H1 (cell line): ENCODE results near the gene BABAM2. TPM values are rescaled to one million over a fixed set of nuclear protein-coding genes. Genes with fewer than 3 reads are reported as not detected.

ENCODE experiments used
- CTCF ChIA-PET: fragments of 300-600 bp; sonication (Branson Sonifier 250); formaldehyde crosslinking; loops from one replicate; lab custom pipeline; 2021; ENCODE audit not compliant: partially characterized antibody; lab: Charles Lee
- POLR2A ChIA-PET: fragments of 300-600 bp; sonication (Branson Sonifier 250); formaldehyde crosslinking; loops from one replicate; lab custom pipeline; 2021; ENCODE audit warnings: inconsistent platforms; ENCODE audit not compliant: partially characterized antibody; lab: Charles Lee
- DNase-seq, 2 experiments: peaks; one replicate each; pipeline versions ENCODE4 v3.0.0 to v3.0.0-alpha.2; 2010 to 2022; ENCODE audit warnings: low spot score in 2 of 2, low read depth in 1 of 2, mixed read lengths in 1 of 2
- FAIRE-seq: peaks from 2 replicates; lab custom pipeline; 2011; peaks lifted over from hg19 to GRCh38; lab: Jason Lieb, UNC
- H2AFZ ChIP-seq: 2 replicates; pipeline ENCODE4 v1.8.1; 2012; ENCODE audit warnings: low read length, inconsistent platforms
- H2AK5ac ChIP-seq: 2 replicates; pipeline ENCODE4 v1.6.1; 2013; ENCODE audit warnings: low read depth, low read length
- H2BK120ac ChIP-seq: replicated peaks from 2 replicates; pipeline ENCODE3; 2013; ENCODE audit warnings: low read depth, low read length, inconsistent platforms
- H2BK12ac ChIP-seq: 2 replicates; pipeline ENCODE4 v1.6.1; 2013; ENCODE audit warnings: low read depth, low read length
- H2BK15ac ChIP-seq: 2 replicates; pipeline ENCODE4 v1.6.1; 2013; ENCODE audit warnings: low read length
- H2BK20ac ChIP-seq: 2 replicates; pipeline ENCODE4 v1.6.1; 2013; ENCODE audit warnings: low read length
- H2BK5ac ChIP-seq: 2 replicates; pipeline ENCODE4 v1.6.1; 2013; ENCODE audit warnings: low read depth, low read length
- H3K14ac ChIP-seq: 2 replicates; pipeline ENCODE4 v1.6.1; 2013; ENCODE audit warnings: inconsistent platforms; ENCODE audit not compliant: insufficient read length
- H3K18ac ChIP-seq: 2 replicates; pipeline ENCODE4 v1.6.1; 2013; ENCODE audit warnings: low read length; ENCODE audit errors: extremely low read depth
- H3K23ac ChIP-seq: 2 replicates; pipeline ENCODE4 v1.6.1; 2013; ENCODE audit warnings: inconsistent platforms; ENCODE audit not compliant: insufficient read length
- H3K23me2 ChIP-seq: 2 replicates; pipeline ENCODE4 v1.6.1; 2013; ENCODE audit warnings: low read depth, low read length
- H3K27ac ChIP-seq: 2 replicates; pipeline ENCODE4 v1.6.1; 2011; ENCODE audit warnings: low read depth, low read length, inconsistent platforms
- H3K27me3 ChIP-seq, 4 experiments: replicated peaks in 1 of 4; 1 replicate in 1 of 4; 2 replicates in 3 of 4; pipeline versions ENCODE4 v1.6.1 to v1.8.1; 2011 to 2013; ENCODE audit warnings: low read length in 3 of 4, mild to moderate bottlenecking in 3 of 4, inconsistent platforms in 2 of 4, mixed read lengths in 2 of 4, moderate library complexity in 1 of 4; ENCODE audit not compliant: control insufficient read depth in 3 of 4, insufficient read depth in 3 of 4; ENCODE audit errors: extremely low read depth in 1 of 4
- H3K36me3 ChIP-seq, 4 experiments: 2 replicates each; pipeline versions ENCODE4 v1.6.1 to v1.8.1; 2011 to 2013; ENCODE audit warnings: mild to moderate bottlenecking in 4 of 4, low read length in 3 of 4, moderate library complexity in 2 of 4, control low read depth in 1 of 4, inconsistent platforms in 1 of 4; ENCODE audit not compliant: insufficient read depth in 4 of 4, control insufficient read depth in 2 of 4
- H3K4ac ChIP-seq: replicated peaks from 2 replicates; pipeline ENCODE3; 2013; ENCODE audit warnings: low read length, low read depth, mixed read lengths, inconsistent platforms; ENCODE audit not compliant: insufficient read length
- H3K4me1 ChIP-seq, 4 experiments: replicated peaks in 1 of 4; 1 replicate in 1 of 4; 2 replicates in 3 of 4; pipeline versions ENCODE4 v1.6.1 to v1.8.1; 2011 to 2013; ENCODE audit warnings: low read length in 3 of 4, inconsistent platforms in 2 of 4, mixed read lengths in 1 of 4; ENCODE audit not compliant: insufficient read depth in 4 of 4, control insufficient read depth in 3 of 4
- H3K4me2 ChIP-seq, 2 experiments: 2 replicates each; pipeline versions ENCODE4 v1.6.1 to v1.8.1; 2011 to 2013; ENCODE audit warnings: low read depth in 2 of 2, low read length in 2 of 2, control low read depth in 1 of 2, inconsistent platforms in 1 of 2, mild to moderate bottlenecking in 1 of 2; ENCODE audit not compliant: insufficient read depth in 1 of 2
- H3K4me3 ChIP-seq, 4 experiments: fragments of 200-600, 300-600 bp in 1 of 4; sonication (generic), shearing (Covaris generic), sonication (Bioruptor Twin) in 1 of 4; 2 replicates each; pipeline versions ENCODE4 v1.5.1 to v1.8.1; 2011 to 2016; ENCODE audit warnings: low read length in 4 of 4, low read depth in 3 of 4, control low read depth in 2 of 4, inconsistent platforms in 2 of 4, mild to moderate bottlenecking in 2 of 4, mixed read lengths in 1 of 4, moderate library complexity in 1 of 4; ENCODE audit not compliant: insufficient read depth in 2 of 4; ENCODE audit errors: extremely low read depth in 1 of 4
- H3K56ac ChIP-seq: replicated peaks from 2 replicates; pipeline ENCODE3; 2013; ENCODE audit warnings: low read depth, mild to moderate bottlenecking, mixed read lengths, low read length, inconsistent platforms; ENCODE audit not compliant: insufficient read length
- H3K79me1 ChIP-seq: 2 replicates; pipeline ENCODE4 v1.6.1; 2013; ENCODE audit warnings: low read depth, low read length, control low read depth
- H3K79me2 ChIP-seq, 2 experiments: 2 replicates each; pipeline versions ENCODE4 v1.6.1 to v1.8.1; 2012 to 2013; ENCODE audit warnings: low read length in 2 of 2, mild to moderate bottlenecking in 2 of 2, inconsistent platforms in 1 of 2; ENCODE audit not compliant: insufficient read depth in 2 of 2, control insufficient read depth in 1 of 2
- H3K9ac ChIP-seq, 4 experiments: replicated peaks in 1 of 4; 1 replicate in 1 of 4; 2 replicates in 3 of 4; pipeline versions ENCODE4 v1.6.1 to v1.8.1; 2011 to 2013; ENCODE audit warnings: low read depth in 3 of 4, low read length in 3 of 4, control low read depth in 2 of 4, mild to moderate bottlenecking in 2 of 4, moderate library complexity in 2 of 4, inconsistent platforms in 1 of 4; ENCODE audit errors: extremely low read depth in 1 of 4
- H3K9me3 ChIP-seq, 2 experiments: 2 replicates each; pipeline versions ENCODE4 v1.6.1 to v1.8.1; 2012 to 2013; ENCODE audit warnings: mild to moderate bottlenecking in 2 of 2, moderate library complexity in 2 of 2, control low read depth in 1 of 2, inconsistent platforms in 1 of 2, low read depth in 1 of 2, low read length in 1 of 2, mixed read lengths in 1 of 2; ENCODE audit not compliant: insufficient read depth in 2 of 2
- H4K20me1 ChIP-seq, 2 experiments: replicated peaks in 1 of 2; 2 replicates each; pipeline versions ENCODE3 to v1.8.1; 2011 to 2013; ENCODE audit warnings: inconsistent platforms in 2 of 2, low read length in 2 of 2, mild to moderate bottlenecking in 1 of 2; ENCODE audit not compliant: insufficient read depth in 2 of 2, control insufficient read depth in 1 of 2
- H4K5ac ChIP-seq: 2 replicates; pipeline ENCODE4 v1.6.1; 2013; ENCODE audit warnings: low read length, low read depth, mixed read lengths, inconsistent platforms; ENCODE audit not compliant: insufficient read length
- H4K8ac ChIP-seq: 2 replicates; pipeline ENCODE4 v1.8.0; 2013; ENCODE audit warnings: mild to moderate bottlenecking, moderate library complexity, low read length, inconsistent platforms; ENCODE audit not compliant: insufficient read depth; ENCODE audit errors: extremely low read depth
- H4K91ac ChIP-seq: replicated peaks from 2 replicates; pipeline ENCODE3; 2013; ENCODE audit warnings: low read length, mixed read lengths, inconsistent platforms; ENCODE audit not compliant: insufficient read length
- CEBPB ChIP-seq: IDR thresholded peaks from 2 replicates; pipeline ENCODE4 v1.6.1; 2012; ENCODE audit warnings: low read depth, low read length
- FOSL1 ChIP-seq: IDR thresholded peaks from 2 replicates; pipeline ENCODE4 v1.6.1; 2011; ENCODE audit warnings: mild to moderate bottlenecking, low read depth, low read length, moderate library complexity; ENCODE audit not compliant: insufficient read depth
- PHF8 ChIP-seq: fragments of 200-600 bp; sonication (generic); conservative IDR thresholded peaks from 2 replicates; pipeline ENCODE4 v1.7.1; 2012; ENCODE audit warnings: low read depth, mild to moderate bottlenecking, inconsistent platforms, low read length, moderate library complexity
- WGBS, 2 experiments: shearing (Covaris generic) in 1 of 2; methylation state at CpG; one replicate each; pipeline versions ENCODE4 v1.1.6 to v1.1.7; 2013 to 2015; ENCODE audit warnings: low lambda C conversion rate in 2 of 2, mixed read lengths in 2 of 2, inconsistent platforms in 1 of 2, low coverage in 1 of 2, missing lambda C conversion rate in 1 of 2; ENCODE audit not compliant: insufficient replicate concordance in 2 of 2, insufficient coverage in 1 of 2, insufficient read length in 1 of 2; ENCODE audit errors: extremely low coverage in 1 of 2, missing lambda C conversion rate in 1 of 2; 5-methylcytosine and 5-hydroxymethylcytosine counted together
- polyA plus RNA-seq, 7 experiments: library from polyadenylated mRNA; depleted of rRNA in 3 of 7; stranded (reverse) in 5 of 7; unstranded in 2 of 7; fragments of >200 nt in 5 of 7; fragments of 200-250 nt in 2 of 7; gene quantifications; 1 replicate in 5 of 7; 2 replicates in 1 of 7; 4 replicates in 1 of 7; pipeline versions ENCODE4 v1.2.1 to v1.2.3, GENCODE V29; 2011 to 2013; ENCODE audit warnings: missing spikeins in 2 of 7, mixed read lengths in 2 of 7
- total RNA-seq: library from RNA; stranded (reverse); fragmentation: NEBNext Ultra II Directional; extraction: Animal tissue kit (Norgen Biotek cat#: 25700); gene quantifications from 2 replicates; pipeline ENCODE4 v1.2.1, GENCODE V29; 2021
- TF ChIP-seq, protein P1 (sequence below): IDR thresholded peaks from 2 replicates; pipeline ENCODE4 v1.6.1; 2011; ENCODE audit warnings: low read length, improper control_type of control experiment

The BABAM2 gene
- total and polyA plus RNA-seq, 2 of the 8 experiments (the other 6 are each of a cell fraction or from before 2014, with no cell fraction given): 15.8 to 20.9 TPM

DNA sequence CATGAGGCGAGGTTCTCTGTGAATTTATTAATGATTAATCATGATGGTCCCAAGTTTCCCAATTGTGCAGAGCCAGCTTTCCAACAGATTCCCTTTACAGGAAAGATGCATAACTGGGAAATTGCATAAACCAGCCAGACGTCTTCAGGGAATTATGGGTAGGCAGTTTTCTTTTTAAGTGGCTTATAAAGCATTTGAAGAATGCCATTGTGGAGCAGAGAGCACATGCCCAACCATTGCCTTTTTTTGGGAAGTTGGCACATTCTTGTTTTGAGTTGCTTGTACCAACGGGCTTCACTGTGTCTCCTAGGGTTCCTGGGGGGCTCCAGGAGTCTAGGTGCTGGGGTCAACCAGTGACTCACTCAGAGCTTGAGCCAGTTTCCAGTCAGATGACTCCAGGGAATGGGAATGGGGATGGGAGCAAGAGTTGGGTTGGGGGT is 270.5 kb downstream of the BABAM2 start:
- no peak overlapping the region for H2AK5ac ChIP-seq
- H3K4me3 ChIP-seq: no peak overlapping the region
- H3K4ac ChIP-seq: no peak overlapping the region
- H4K20me1 ChIP-seq: no peaks in the 10 kb centered on the region
- no peak overlapping the region for H2BK5ac ChIP-seq
- no peak overlapping the region for H4K8ac ChIP-seq
- CTCF ChIA-PET: no interaction called here
- H2BK12ac ChIP-seq: no peak overlapping the region
- WGBS, 2 experiments: 84% methylated on average over 3 of the region's 3 CpGs; no CpG with 5 or more reads in 1 of the 2 experiments
- H3K27me3 ChIP-seq: no peaks in the 10 kb centered on the region
- no peak overlapping the region for H3K27ac ChIP-seq
- H4K91ac ChIP-seq: no peak overlapping the region
- DNase-seq (no peak), FAIRE-seq (no peak)
- no peaks in the 10 kb centered on the region for H3K4me1 ChIP-seq
- H2BK15ac ChIP-seq: no peak overlapping the region
- H3K18ac ChIP-seq: no peak overlapping the region
- H3K9me3 ChIP-seq: no peaks in the 10 kb centered on the region
- no peak overlapping the region for H3K14ac ChIP-seq
- H3K36me3 ChIP-seq: no peaks in the 10 kb centered on the region
- H3K79me1 ChIP-seq: no peaks in the 10 kb centered on the region
- H2BK120ac ChIP-seq: no peak overlapping the region
- H3K79me2 ChIP-seq: no peaks in the 10 kb centered on the region
- H3K4me2 ChIP-seq: no peak overlapping the region
- H4K5ac ChIP-seq: no peak overlapping the region
- no peak overlapping the region for H2AFZ ChIP-seq
- no peak overlapping the region for H3K23ac ChIP-seq
- no peaks in the 10 kb centered on the region for H3K23me2 ChIP-seq
- TF ChIP-seq PHF8 (no peak), FOSL1 (no peak), CEBPB (no peak)
- TF ChIP-seq, protein P1, sequence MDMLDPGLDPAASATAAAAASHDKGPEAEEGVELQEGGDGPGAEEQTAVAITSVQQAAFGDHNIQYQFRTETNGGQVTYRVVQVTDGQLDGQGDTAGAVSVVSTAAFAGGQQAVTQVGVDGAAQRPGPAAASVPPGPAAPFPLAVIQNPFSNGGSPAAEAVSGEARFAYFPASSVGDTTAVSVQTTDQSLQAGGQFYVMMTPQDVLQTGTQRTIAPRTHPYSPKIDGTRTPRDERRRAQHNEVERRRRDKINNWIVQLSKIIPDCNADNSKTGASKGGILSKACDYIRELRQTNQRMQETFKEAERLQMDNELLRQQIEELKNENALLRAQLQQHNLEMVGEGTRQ: no peak
- H3K56ac ChIP-seq: no peak overlapping the region
- POLR2A ChIA-PET: no interaction called here
- no peak overlapping the region for H2BK20ac ChIP-seq
- H3K9ac ChIP-seq: no peak overlapping the region
